ENCODE measurements around the gene CCDC127.

DNA sequence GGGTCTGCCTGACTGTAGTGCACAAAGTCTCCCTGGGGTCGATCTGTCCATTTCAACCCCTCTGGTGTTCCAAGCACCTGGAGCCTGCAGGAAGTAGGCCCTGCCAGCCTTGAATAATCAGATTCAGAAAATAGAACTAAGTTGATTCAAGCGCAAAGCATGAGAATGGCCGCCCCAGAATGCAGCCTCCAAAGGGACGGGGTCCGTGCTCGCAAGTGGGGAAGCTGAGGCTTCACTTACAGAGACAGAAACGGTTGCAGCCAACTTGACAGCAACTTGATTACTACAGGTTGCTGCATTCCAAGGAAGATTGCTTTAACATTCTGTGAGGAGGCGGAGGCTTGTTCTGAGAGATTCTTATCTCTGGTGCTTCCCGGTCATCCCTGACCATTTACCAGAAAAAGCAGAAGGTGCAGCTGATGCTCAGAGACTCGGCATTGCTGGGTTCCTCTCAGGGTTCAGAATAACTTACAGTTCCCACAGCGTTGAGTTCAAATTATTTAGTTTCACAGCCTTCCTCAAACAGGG is 41.6 kb downstream of the CCDC127 start:
- TF ChIP-seq GATA3 (IDR thresholded peaks at IDR 0.05; ENCODE audit: low read depth, low read length) (no peak), GATA2 (IDR thresholded peaks at IDR 0.05; ENCODE audit: low read depth, low read length) (peak; percentile 54)

Measured in SH-SY5Y (cell line).